Mucosa of stomach (tissue), 1 donor: ENCODE measurements around the gene KSR2.
"Not testable (repeated sequence)": the region's sequence is repeated elsewhere in the genome, so short reads cannot be mapped to it uniquely, and the experiment has no call there.

Source experiments
- H3K27me3 ChIP-seq: one replicate; pipeline ENCODE4 v1.7.0; 2013; ENCODE audit warnings: mild to moderate bottlenecking, low read length; ENCODE audit not compliant: control insufficient read depth, insufficient read depth
- H3K36me3 ChIP-seq: one replicate; pipeline ENCODE4 v1.7.0; 2013; ENCODE audit warnings: low read length; ENCODE audit not compliant: control insufficient read depth, insufficient read depth
- H3K4me1 ChIP-seq: one replicate; pipeline ENCODE4 v1.7.0; 2013; ENCODE audit warnings: mild to moderate bottlenecking, low read length; ENCODE audit not compliant: control insufficient read depth, insufficient read depth
- H3K4me3 ChIP-seq: one replicate; pipeline ENCODE4 v1.7.0; 2013; ENCODE audit warnings: low read length
- H3K9ac ChIP-seq: one replicate; pipeline ENCODE4 v1.7.0; 2013; ENCODE audit warnings: mild to moderate bottlenecking, low read length, moderate library complexity
- H3K9me3 ChIP-seq: one replicate; pipeline ENCODE4 v1.7.0; 2013; ENCODE audit warnings: mild to moderate bottlenecking, low read length, moderate library complexity; ENCODE audit not compliant: control insufficient read depth
- donor health status: Pancreatic carcinoma.

Gene KSR2

GRCh38 chr12:117882603-117883184 is 86.1 kb downstream of the KSR2 start:
- Histone ChIP-seq H3K9me3 (no peaks in the 10 kb centered on the region), H3K4me1 (no peaks in the 10 kb centered on the region), H3K36me3 (no peaks in the 10 kb centered on the region), H3K4me3 (no peak overlapping the region), H3K9ac (no peak overlapping the region), H3K27me3 (peaks cover 6% of the 10 kb centered on the region)

- Histone ChIP-seq H3K4me1 (no peaks in the 10 kb centered on the region), H3K9me3 (no peaks in the 10 kb centered on the region), H3K9ac (no peak overlapping the region), H3K36me3 (no peaks in the 10 kb centered on the region), H3K4me3 (no peak overlapping the region), H3K27me3 (peaks cover 6% of the 10 kb centered on the region)
Measured at GRCh38 chr12:117882181-117882580, 86.6 kb downstream of the KSR2 start.

GRCh38 chr12:117881517-117881916 is 87.3 kb downstream of the KSR2 start:
- Histone ChIP-seq H3K4me3 (no peak overlapping the region), H3K9ac (no peak overlapping the region), H3K27me3 (peaks cover 6% of the 10 kb centered on the region), H3K4me1 (no peaks in the 10 kb centered on the region), H3K9me3 (no peaks in the 10 kb centered on the region), H3K36me3 (no peaks in the 10 kb centered on the region)

- Histone ChIP-seq H3K9me3 (no peaks in the 10 kb centered on the region), H3K4me1 (no peaks in the 10 kb centered on the region), H3K27me3 (no peaks in the 10 kb centered on the region), H3K9ac (no peak overlapping the region), H3K36me3 (no peaks in the 10 kb centered on the region), H3K4me3 (no peak overlapping the region)
Measured at GRCh38 chr12:117878605-117879004, 90.2 kb downstream of the KSR2 start.

GRCh38 chr12:117876436-117876816 is 92.4 kb downstream of the KSR2 start:
- Histone ChIP-seq H3K4me3 (no peak overlapping the region), H3K27me3 (no peaks in the 10 kb centered on the region), H3K36me3 (no peaks in the 10 kb centered on the region), H3K9me3 (no peaks in the 10 kb centered on the region), H3K4me1 (no peaks in the 10 kb centered on the region), H3K9ac (no peak overlapping the region)

GRCh38 chr12:117875744-117876435 is 92.9 kb downstream of the KSR2 start:
- Histone ChIP-seq H3K27me3 (no peaks in the 10 kb centered on the region), H3K9me3 (no peaks in the 10 kb centered on the region), H3K9ac (no peak overlapping the region), H3K4me3 (no peak overlapping the region), H3K36me3 (no peaks in the 10 kb centered on the region), H3K4me1 (no peaks in the 10 kb centered on the region)

GRCh38 chr12:117874842-117875434 is 93.9 kb downstream of the KSR2 start:
- no peak overlapping the region for H3K4me3 ChIP-seq
- no peak overlapping the region for H3K9ac ChIP-seq
- H3K4me1 ChIP-seq: no peaks in the 10 kb centered on the region
- no peaks in the 10 kb centered on the region for H3K36me3 ChIP-seq
- H3K9me3 ChIP-seq: no peaks in the 10 kb centered on the region
- H3K27me3 ChIP-seq: no peaks in the 10 kb centered on the region

GRCh38 chr12:117874198-117874597 is 94.6 kb downstream of the KSR2 start:
- not testable (repeated sequence) for H3K9ac ChIP-seq, H3K27me3 ChIP-seq, H3K36me3 ChIP-seq, H3K4me3 ChIP-seq, H3K9me3 ChIP-seq, H3K4me1 ChIP-seq

GRCh38 chr12:117872546-117873169 is 96.1 kb downstream of the KSR2 start:
- Histone ChIP-seq H3K9ac (no peak overlapping the region), H3K27me3 (no peaks in the 10 kb centered on the region), H3K4me1 (no peaks in the 10 kb centered on the region), H3K9me3 (no peaks in the 10 kb centered on the region), H3K36me3 (no peaks in the 10 kb centered on the region), H3K4me3 (no peak overlapping the region)

GRCh38 chr12:117869551-117869950 is 99.2 kb downstream of the KSR2 start:
- H3K27me3 ChIP-seq: no peaks in the 10 kb centered on the region
- no peaks in the 10 kb centered on the region for H3K36me3 ChIP-seq
- no peak overlapping the region for H3K9ac ChIP-seq
- H3K9me3 ChIP-seq: no peaks in the 10 kb centered on the region
- H3K4me1 ChIP-seq: no peaks in the 10 kb centered on the region
- H3K4me3 ChIP-seq: no peak overlapping the region

- H3K9ac ChIP-seq: no peak overlapping the region
- H3K9me3 ChIP-seq: no peaks in the 10 kb centered on the region
- no peaks in the 10 kb centered on the region for H3K36me3 ChIP-seq
- H3K27me3 ChIP-seq: no peaks in the 10 kb centered on the region
- no peak overlapping the region for H3K4me3 ChIP-seq
- H3K4me1 ChIP-seq: no peaks in the 10 kb centered on the region
Measured at GRCh38 chr12:117867348-117867747, 101.4 kb downstream of the KSR2 start.

- H3K9ac ChIP-seq: no peak overlapping the region
- no peaks in the 10 kb centered on the region for H3K4me1 ChIP-seq
- H3K9me3 ChIP-seq: no peaks in the 10 kb centered on the region
- no peak overlapping the region for H3K4me3 ChIP-seq
- no peaks in the 10 kb centered on the region for H3K27me3 ChIP-seq
- H3K36me3 ChIP-seq: no peaks in the 10 kb centered on the region
Measured at GRCh38 chr12:117865505-117865904, 103.3 kb downstream of the KSR2 start.
